ENCODE data around the gene ITFG2.

ITFG2 gene

DNA sequence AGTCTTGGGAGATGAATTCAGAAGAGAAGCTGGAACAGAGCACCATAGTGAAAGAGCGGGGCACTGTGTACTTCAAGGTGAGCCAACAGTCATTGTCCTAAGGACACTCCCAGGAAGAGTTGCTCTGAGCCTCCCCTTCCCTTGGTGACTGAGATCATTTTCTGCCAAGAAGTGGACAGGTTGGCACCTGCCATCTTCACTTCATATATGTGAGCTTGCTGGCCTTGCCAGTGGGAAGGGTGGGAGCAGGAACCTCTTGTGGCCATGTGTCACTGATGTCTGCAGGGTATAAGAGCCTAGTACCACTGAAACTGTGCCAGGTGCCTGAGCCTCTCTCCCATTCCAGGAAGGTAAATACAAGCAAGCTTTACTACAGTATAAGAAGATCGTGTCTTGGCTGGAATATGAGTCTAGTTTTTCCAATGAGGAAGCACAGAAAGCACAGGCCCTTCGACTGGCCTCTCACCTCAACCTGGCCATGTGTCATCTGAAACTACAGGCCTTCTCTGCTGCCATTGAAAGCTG lies 12.4 kb upstream of the ITFG2 start:
- Histone ChIP-seq H3K9me3 (ENCODE audit: low read length) (no peaks in the 10 kb centered on the region), H3F3A (ENCODE audit: insufficient read depth, low read length) (no peaks in the 10 kb centered on the region), H2AFZ (ENCODE audit: low read length) (no peak overlapping the region), H3K4me3 (ENCODE audit: low read depth, low read length, poor library complexity, severe bottlenecking) (no peak overlapping the region), H3K4me1 (ENCODE audit: insufficient read depth, low read length, severe bottlenecking) (peaks cover 16% of the 10 kb centered on the region), H3K9ac (ENCODE audit: low read length) (no peak overlapping the region), H3K79me2 (ENCODE audit: insufficient read depth, low read length) (peaks cover 12% of the 10 kb centered on the region), H3K27me3 (ENCODE audit: insufficient read depth, low read length) (no peaks in the 10 kb centered on the region), H4K20me1 (ENCODE audit: insufficient read depth, low read length) (no peaks in the 10 kb centered on the region), H3K36me3 (ENCODE audit: insufficient read depth, low read length) (peaks cover 87% of the 10 kb centered on the region), H3K9me2 (ENCODE audit: low read depth, low read length) (no peaks in the 10 kb centered on the region), H3K27ac (ENCODE audit: low read depth, low read length, poor library complexity, severe bottlenecking) (no peak overlapping the region), H3K4me2 (ENCODE audit: low read length) (no peak overlapping the region)
- TF ChIP-seq, protein P1, sequence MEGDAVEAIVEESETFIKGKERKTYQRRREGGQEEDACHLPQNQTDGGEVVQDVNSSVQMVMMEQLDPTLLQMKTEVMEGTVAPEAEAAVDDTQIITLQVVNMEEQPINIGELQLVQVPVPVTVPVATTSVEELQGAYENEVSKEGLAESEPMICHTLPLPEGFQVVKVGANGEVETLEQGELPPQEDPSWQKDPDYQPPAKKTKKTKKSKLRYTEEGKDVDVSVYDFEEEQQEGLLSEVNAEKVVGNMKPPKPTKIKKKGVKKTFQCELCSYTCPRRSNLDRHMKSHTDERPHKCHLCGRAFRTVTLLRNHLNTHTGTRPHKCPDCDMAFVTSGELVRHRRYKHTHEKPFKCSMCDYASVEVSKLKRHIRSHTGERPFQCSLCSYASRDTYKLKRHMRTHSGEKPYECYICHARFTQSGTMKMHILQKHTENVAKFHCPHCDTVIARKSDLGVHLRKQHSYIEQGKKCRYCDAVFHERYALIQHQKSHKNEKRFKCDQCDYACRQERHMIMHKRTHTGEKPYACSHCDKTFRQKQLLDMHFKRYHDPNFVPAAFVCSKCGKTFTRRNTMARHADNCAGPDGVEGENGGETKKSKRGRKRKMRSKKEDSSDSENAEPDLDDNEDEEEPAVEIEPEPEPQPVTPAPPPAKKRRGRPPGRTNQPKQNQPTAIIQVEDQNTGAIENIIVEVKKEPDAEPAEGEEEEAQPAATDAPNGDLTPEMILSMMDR (IDR thresholded peaks at IDR 0.05; ENCODE audit: low read length), result no peak
- no peak for TF ChIP-seq EZH2 (IDR thresholded peaks at IDR 0.05; ENCODE audit: borderline replicate concordance, low read length)

DNA sequence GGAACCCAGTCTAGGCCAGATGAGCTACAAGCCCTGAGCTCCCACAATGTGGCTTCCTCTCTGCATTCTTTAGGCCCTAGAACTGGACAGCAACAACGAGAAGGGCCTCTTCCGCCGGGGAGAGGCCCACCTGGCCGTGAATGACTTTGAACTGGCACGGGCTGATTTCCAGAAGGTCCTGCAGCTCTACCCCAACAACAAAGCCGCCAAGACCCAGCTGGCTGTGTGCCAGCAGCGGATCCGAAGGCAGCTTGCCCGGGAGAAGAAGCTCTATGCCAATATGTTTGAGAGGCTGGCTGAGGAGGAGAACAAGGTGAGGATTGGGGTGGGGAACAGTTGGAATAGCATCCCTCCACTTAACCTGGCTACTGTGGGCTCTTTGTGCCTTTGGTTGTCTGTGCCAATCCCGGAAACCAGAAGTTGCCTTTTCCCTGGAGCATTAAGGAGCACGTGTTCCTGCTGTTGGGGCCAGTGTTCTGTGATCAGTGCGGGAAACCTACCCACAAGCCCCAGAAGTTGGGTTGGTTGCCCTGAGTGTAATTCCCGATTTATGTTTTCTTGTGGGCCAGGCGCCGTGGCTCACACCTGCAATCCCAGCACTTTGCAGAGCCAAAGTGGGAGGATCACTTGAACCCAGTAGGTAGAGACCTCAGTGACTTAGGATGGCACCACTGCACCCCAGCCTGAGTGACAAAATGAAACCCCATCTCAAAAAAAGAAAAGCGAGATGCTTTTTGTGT lies 11.3 kb upstream of the ITFG2 start:
- H3F3A ChIP-seq (ENCODE audit: insufficient read depth, low read length), result no peaks in the 10 kb centered on the region
- H3K27ac ChIP-seq (ENCODE audit: low read depth, low read length, poor library complexity, severe bottlenecking), result no peak overlapping the region

DNA sequence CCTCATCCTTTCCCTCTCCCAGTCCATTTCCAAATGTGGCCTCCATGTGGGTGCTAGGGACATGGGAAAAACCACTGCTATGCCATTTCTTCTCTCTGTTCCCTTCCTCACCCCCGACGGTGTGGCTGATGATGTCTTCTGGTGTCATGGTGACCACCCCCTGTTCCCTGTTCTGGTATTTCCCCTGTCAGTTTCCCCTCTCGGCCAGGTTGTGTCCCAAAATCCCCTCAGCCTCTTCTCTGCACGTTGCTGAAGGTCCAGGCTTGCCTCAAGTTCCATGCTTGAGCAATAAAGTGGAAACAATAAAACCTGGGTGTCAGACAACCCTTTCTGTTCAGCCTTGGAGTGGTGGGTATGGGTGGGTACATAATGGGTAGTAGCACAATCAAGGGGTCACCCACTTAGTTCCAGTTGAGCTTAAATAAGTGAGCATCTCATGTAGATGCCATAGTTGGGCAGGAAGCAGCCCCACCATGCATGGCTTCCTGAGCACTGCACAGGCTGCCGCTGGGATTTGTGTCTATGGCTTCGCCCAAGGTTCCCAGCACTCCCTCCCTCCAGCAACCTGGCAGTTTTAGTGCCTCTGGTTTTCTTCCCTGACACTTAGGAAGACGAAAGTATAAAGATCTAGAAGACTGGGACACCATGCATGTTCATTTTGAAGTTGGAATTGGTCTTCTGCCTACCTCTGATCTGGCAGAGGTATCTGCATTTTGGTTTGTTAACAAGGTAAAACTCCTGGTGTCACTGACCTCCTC lies 8.7 kb upstream of the ITFG2 start:
- no peaks in the 10 kb centered on the region for H3F3A ChIP-seq (ENCODE audit: insufficient read depth, low read length)

More for the DNA sequence above, 11.3 kb upstream of the ITFG2 start:
- Histone ChIP-seq H3K36me3 (ENCODE audit: insufficient read depth, low read length) (peaks cover 98% of the 10 kb centered on the region), H2AFZ (ENCODE audit: low read length) (no peak overlapping the region), H3K9me3 (ENCODE audit: low read length) (no peaks in the 10 kb centered on the region), H3K9ac (ENCODE audit: low read length) (no peak overlapping the region), H3K27me3 (ENCODE audit: insufficient read depth, low read length) (no peaks in the 10 kb centered on the region), H3K9me2 (ENCODE audit: low read depth, low read length) (no peaks in the 10 kb centered on the region), H3K4me3 (ENCODE audit: low read depth, low read length, poor library complexity, severe bottlenecking) (no peak overlapping the region), H3K79me2 (ENCODE audit: insufficient read depth, low read length) (peaks cover 7% of the 10 kb centered on the region), H3K4me2 (ENCODE audit: low read length) (no peak overlapping the region), H3K4me1 (ENCODE audit: insufficient read depth, low read length, severe bottlenecking) (peaks cover 13% of the 10 kb centered on the region), H4K20me1 (ENCODE audit: insufficient read depth, low read length) (no peaks in the 10 kb centered on the region)
- TF ChIP-seq EZH2 (IDR thresholded peaks at IDR 0.05; ENCODE audit: borderline replicate concordance, low read length), result no peak
- TF ChIP-seq, protein P1 (IDR thresholded peaks at IDR 0.05; ENCODE audit: low read length), result no peak

More for the DNA sequence above, 8.7 kb upstream of the ITFG2 start:
- Histone ChIP-seq H3K4me3 (ENCODE audit: low read depth, low read length, poor library complexity, severe bottlenecking) (no peak overlapping the region), H3K27ac (ENCODE audit: low read depth, low read length, poor library complexity, severe bottlenecking) (no peak overlapping the region), H3K79me2 (ENCODE audit: insufficient read depth, low read length) (no peaks in the 10 kb centered on the region), H3K9me2 (ENCODE audit: low read depth, low read length) (no peaks in the 10 kb centered on the region), H3K9me3 (ENCODE audit: low read length) (no peaks in the 10 kb centered on the region), H2AFZ (ENCODE audit: low read length) (no peak overlapping the region), H3K9ac (ENCODE audit: low read length) (no peak overlapping the region), H3K36me3 (ENCODE audit: insufficient read depth, low read length) (peaks cover 78% of the 10 kb centered on the region), H3K27me3 (ENCODE audit: insufficient read depth, low read length) (no peaks in the 10 kb centered on the region), H3K4me2 (ENCODE audit: low read length) (no peak overlapping the region), H4K20me1 (ENCODE audit: insufficient read depth, low read length) (no peaks in the 10 kb centered on the region), H3K4me1 (ENCODE audit: insufficient read depth, low read length, severe bottlenecking) (no peaks in the 10 kb centered on the region)
- TF ChIP-seq, protein P1 (IDR thresholded peaks at IDR 0.05; ENCODE audit: low read length), result no peak
- TF ChIP-seq EZH2 (IDR thresholded peaks at IDR 0.05; ENCODE audit: borderline replicate concordance, low read length), result no peak
